ENCODE data around the gene SHH.

DNA sequence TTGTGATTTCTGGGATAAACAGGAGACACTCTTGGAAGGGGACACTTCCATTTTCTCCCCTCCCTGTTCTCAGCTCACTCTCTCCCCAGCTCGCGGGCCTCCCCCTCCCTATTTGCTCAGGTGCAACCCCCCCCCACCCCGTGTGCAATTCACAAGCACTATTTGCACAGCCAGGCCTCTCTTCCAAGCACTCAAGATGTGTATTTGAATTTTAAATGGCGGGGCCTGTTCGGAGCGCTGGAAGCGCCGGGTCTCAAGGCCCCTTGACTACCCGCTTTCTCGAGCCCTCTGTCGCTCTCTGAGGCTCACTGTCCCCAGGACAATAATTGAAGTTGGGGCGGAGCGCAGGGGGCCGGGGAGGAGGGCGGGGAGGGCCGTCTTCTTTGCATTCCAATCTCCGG is 7.8 kb downstream of the SHH start:
- TF ChIP-seq EZH2 (optimal IDR thresholded peaks at IDR 0.05; ENCODE audit: low read depth, low read length): no peak
- TF ChIP-seq, protein P1, sequence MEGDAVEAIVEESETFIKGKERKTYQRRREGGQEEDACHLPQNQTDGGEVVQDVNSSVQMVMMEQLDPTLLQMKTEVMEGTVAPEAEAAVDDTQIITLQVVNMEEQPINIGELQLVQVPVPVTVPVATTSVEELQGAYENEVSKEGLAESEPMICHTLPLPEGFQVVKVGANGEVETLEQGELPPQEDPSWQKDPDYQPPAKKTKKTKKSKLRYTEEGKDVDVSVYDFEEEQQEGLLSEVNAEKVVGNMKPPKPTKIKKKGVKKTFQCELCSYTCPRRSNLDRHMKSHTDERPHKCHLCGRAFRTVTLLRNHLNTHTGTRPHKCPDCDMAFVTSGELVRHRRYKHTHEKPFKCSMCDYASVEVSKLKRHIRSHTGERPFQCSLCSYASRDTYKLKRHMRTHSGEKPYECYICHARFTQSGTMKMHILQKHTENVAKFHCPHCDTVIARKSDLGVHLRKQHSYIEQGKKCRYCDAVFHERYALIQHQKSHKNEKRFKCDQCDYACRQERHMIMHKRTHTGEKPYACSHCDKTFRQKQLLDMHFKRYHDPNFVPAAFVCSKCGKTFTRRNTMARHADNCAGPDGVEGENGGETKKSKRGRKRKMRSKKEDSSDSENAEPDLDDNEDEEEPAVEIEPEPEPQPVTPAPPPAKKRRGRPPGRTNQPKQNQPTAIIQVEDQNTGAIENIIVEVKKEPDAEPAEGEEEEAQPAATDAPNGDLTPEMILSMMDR (IDR thresholded peaks at IDR 0.05; ENCODE audit: low read length): no peak

All from MM.1S (cell line).